ENCODE measurements around the gene MSRB3.

DNA sequence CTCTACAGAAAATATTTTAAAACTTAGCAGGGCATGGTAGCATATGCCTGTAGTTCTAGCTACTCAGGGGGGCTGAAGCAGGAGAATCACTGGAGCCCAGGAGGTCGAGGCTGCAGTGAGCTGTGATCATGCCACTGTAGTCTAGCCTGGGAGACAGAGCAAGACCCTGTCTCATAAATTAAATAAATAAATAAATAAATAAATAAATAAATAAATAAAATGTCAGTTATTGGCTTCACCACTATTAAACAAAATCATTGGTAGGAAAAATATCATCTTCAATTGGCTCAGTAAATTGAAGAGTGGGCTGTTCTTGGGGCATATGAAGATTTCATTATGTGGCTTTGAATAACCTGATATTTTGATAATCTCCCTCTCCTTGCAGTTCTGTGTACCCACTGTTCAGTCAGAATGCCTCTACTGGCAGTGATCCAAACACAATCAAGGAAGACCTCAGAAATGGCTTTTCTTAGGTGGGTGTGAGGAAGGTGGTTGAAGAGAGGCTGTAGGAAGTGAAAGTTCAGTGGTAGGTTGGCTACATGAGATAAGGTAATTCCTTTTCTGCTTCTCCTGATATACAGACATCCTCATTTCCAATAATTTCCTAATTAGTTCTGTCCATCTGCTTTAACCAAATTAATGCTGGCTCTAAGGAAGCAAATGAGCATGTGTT lies 175.8 kb downstream of the MSRB3 start:
- TF ChIP-seq, protein P1, sequence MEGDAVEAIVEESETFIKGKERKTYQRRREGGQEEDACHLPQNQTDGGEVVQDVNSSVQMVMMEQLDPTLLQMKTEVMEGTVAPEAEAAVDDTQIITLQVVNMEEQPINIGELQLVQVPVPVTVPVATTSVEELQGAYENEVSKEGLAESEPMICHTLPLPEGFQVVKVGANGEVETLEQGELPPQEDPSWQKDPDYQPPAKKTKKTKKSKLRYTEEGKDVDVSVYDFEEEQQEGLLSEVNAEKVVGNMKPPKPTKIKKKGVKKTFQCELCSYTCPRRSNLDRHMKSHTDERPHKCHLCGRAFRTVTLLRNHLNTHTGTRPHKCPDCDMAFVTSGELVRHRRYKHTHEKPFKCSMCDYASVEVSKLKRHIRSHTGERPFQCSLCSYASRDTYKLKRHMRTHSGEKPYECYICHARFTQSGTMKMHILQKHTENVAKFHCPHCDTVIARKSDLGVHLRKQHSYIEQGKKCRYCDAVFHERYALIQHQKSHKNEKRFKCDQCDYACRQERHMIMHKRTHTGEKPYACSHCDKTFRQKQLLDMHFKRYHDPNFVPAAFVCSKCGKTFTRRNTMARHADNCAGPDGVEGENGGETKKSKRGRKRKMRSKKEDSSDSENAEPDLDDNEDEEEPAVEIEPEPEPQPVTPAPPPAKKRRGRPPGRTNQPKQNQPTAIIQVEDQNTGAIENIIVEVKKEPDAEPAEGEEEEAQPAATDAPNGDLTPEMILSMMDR (conservative IDR thresholded peaks at IDR 0.05; ENCODE audit: low read depth, low read length) = no peak
- TF ChIP-seq EZH2 (IDR thresholded peaks at IDR 0.05; ENCODE audit: low read length, unreplicated experiment) = no peak
- TF ChIP-seq EZH2phosphoT487 (IDR thresholded peaks at IDR 0.05; ENCODE audit: borderline replicate concordance, low read length) = no peak

Measured in PC-3 (cell line).